GM18909 (cell line): ENCODE results near the gene DIPK2A.
A peak's percentile ranks its signal among the peaks of the same experiment; 100 is the strongest.

Source experiments
- ATAC-seq: cut with Tn5 transposase; IDR thresholded peaks from one replicate; pipeline ENCODE4 v1.9.1; 2021; ENCODE audit warnings: mild to moderate bottlenecking; ENCODE audit not compliant: unreplicated experiment, poor library complexity

DIPK2A gene

GRCh38 chr3:143974271-143975238 is 2.9 kb downstream of the DIPK2A start:
- no peak for ATAC-seq

- no peak for ATAC-seq
Measured at GRCh38 chr3:143975554-143976152, 4.0 kb downstream of the DIPK2A start.

GRCh38 chr3:143977341-143978262 is 6.0 kb downstream of the DIPK2A start:
- ATAC-seq, result peak; percentile 33

- ATAC-seq, result no peak
Measured at GRCh38 chr3:143978263-143978631, 6.6 kb downstream of the DIPK2A start.

GRCh38 chr3:143979041-143979440 is 7.4 kb downstream of the DIPK2A start:
- no peak for ATAC-seq

GRCh38 chr3:143979813-143980212 is 8.2 kb downstream of the DIPK2A start:
- no peak for ATAC-seq

GRCh38 chr3:143988306-143988705 is 16.7 kb downstream of the DIPK2A start:
- no peak for ATAC-seq

GRCh38 chr3:143989461-143989860 is 17.8 kb downstream of the DIPK2A start:
- ATAC-seq, result no peak

- ATAC-seq, result peak; percentile 66
Measured at GRCh38 chr3:143991713-143992112, 20.1 kb downstream of the DIPK2A start.

- no peak for ATAC-seq
Measured at GRCh38 chr3:143998266-143998665, 26.6 kb downstream of the DIPK2A start.

- ATAC-seq, result no peak
Measured at GRCh38 chr3:144003051-144003450, 31.4 kb downstream of the DIPK2A start.

GRCh38 chr3:144010371-144010770 is 38.7 kb downstream of the DIPK2A start:
- ATAC-seq, result no peak

GRCh38 chr3:144011251-144011799 is 39.7 kb downstream of the DIPK2A start:
- no peak for ATAC-seq

- no peak for ATAC-seq
Measured at GRCh38 chr3:144015133-144015532, 43.5 kb downstream of the DIPK2A start.

GRCh38 chr3:144018776-144019175 is 47.2 kb downstream of the DIPK2A start:
- no peak for ATAC-seq
